ENCODE results near the gene ACTR10. TPM values are rescaled to one million over a fixed set of nuclear protein-coding genes. Genes with fewer than 3 reads are reported as not detected.
"Not testable (repeated sequence)": the region's sequence is repeated elsewhere in the genome, so short reads cannot be mapped to it uniquely, and the experiment has no call there.

The ACTR10 gene
- total and polyA plus RNA-seq, 12 donors: 49.0 to 167 (median 82.5) TPM

GRCh38 chr14:58244556-58245387, 44.8 kb downstream of the ACTR10 start, which contains the start of gene PSMA3:
PSMA3 (plus strand) TSS chr14:58244843; CDS start chr14:58244921, 78 bp downstream.
- no peak for TF ChIP-seq CTCF (IDR thresholded peaks at IDR 0.05)
- TF ChIP-seq POLR2A (IDR thresholded peaks at IDR 0.05): peak; percentile 79 to 92
- no peaks in the 10 kb centered on the region for H3K9me3 ChIP-seq (replicated peaks in 1 of 3)
- peak within 1 kb of the TSS; percentile 95 to 98 (median 97) for H3K27ac ChIP-seq
- no peaks in the 10 kb centered on the region for H3K27me3 ChIP-seq
- DNase-seq: peak; percentile 98 to 99 (median 98)
- H3K36me3 ChIP-seq (replicated peaks in 1 of 2): peaks cover 0 to 22% of the 10 kb centered on the region in 2 donors
- peaks cover 30 to 40% of the 10 kb centered on the region in 2 donors for H3K4me1 ChIP-seq (replicated peaks in 1 of 2)
- intact Hi-C loops (cut with DNase I): no loop called here
- peak within 1 kb of the TSS; percentile 73 to 93 (median 92) for H3K4me3 ChIP-seq
- 0 to 1% (median 1%) methylated on average over 27 to 50 of the region's 50 CpGs for WGBS, 4 donors

- intact Hi-C loops (cut with DNase I): no loop called here
- peaks cover 0 to 24% of the 10 kb centered on the region in 2 donors for H3K36me3 ChIP-seq (replicated peaks in 1 of 2)
- TF ChIP-seq CTCF (IDR thresholded peaks at IDR 0.05) (no peak), POLR2A (IDR thresholded peaks at IDR 0.05) (no peak)
- peak overlapping the region; percentile 73 to 93 (median 92) for H3K4me3 ChIP-seq
- H3K9me3 ChIP-seq (replicated peaks in 1 of 3): no peaks in the 10 kb centered on the region
- H3K27me3 ChIP-seq: no peaks in the 10 kb centered on the region
- H3K27ac ChIP-seq: peak overlapping the region; percentile 48 to 98 (median 97)
- WGBS, 4 donors: 0 to 2% (median 1%) methylated on average over 3 of the region's 3 CpGs
- no peak for DNase-seq
- H3K4me1 ChIP-seq (replicated peaks in 1 of 2): peaks cover 30 to 40% of the 10 kb centered on the region in 2 donors
These were observed 45.6 kb downstream of the ACTR10 start for GRCh38 chr14:58245562-58245961.

- TF ChIP-seq POLR2A (IDR thresholded peaks at IDR 0.05) (no peak), CTCF (IDR thresholded peaks at IDR 0.05) (no peak)
- peaks cover 22 to 29% of the 10 kb centered on the region in 2 donors for H3K4me1 ChIP-seq (replicated peaks in 1 of 2)
- no peak for DNase-seq
- 95 to 96% (median 96%) methylated on average over 8 of the region's 8 CpGs for WGBS, 4 donors
- intact Hi-C loops (cut with DNase I): no loop called here
- peaks cover 0 to 56% of the 10 kb centered on the region in 2 donors for H3K36me3 ChIP-seq (replicated peaks in 1 of 2)
- no peak overlapping the region for H3K27ac ChIP-seq
- H3K4me3 ChIP-seq: no peak overlapping the region
- no peaks in the 10 kb centered on the region for H3K27me3 ChIP-seq
- no peaks in the 10 kb centered on the region for H3K9me3 ChIP-seq (replicated peaks in 1 of 3)
These were observed 49.7 kb downstream of the ACTR10 start for GRCh38 chr14:58249611-58250010.

- intact Hi-C loops (cut with DNase I): no loop called here
- H3K9me3 ChIP-seq (replicated peaks in 1 of 3): no peaks in the 10 kb centered on the region
- no peak overlapping the region for H3K27ac ChIP-seq
- no peak for DNase-seq
- no peaks in the 10 kb centered on the region for H3K27me3 ChIP-seq
- H3K4me3 ChIP-seq: no peak overlapping the region
- H3K4me1 ChIP-seq (replicated peaks in 1 of 2): no peaks in the 10 kb centered on the region
- TF ChIP-seq POLR2A (IDR thresholded peaks at IDR 0.05) (no peak), CTCF (IDR thresholded peaks at IDR 0.05) (no peak)
- H3K36me3 ChIP-seq (replicated peaks in 1 of 2): peaks cover 0 to 61% of the 10 kb centered on the region in 2 donors
- 92 to 97% (median 96%) methylated on average over 4 of the region's 4 CpGs for WGBS, 4 donors
These were observed 58.2 kb downstream of the ACTR10 start for GRCh38 chr14:58258156-58258555.

- intact Hi-C loops (cut with DNase I); H3K4me3 ChIP-seq; H3K27ac ChIP-seq; H3K4me1 ChIP-seq (replicated peaks in 1 of 2); H3K27me3 ChIP-seq; H3K9me3 ChIP-seq (replicated peaks in 1 of 3); DNase-seq: not testable (repeated sequence)
- peaks cover 0 to 73% of the 10 kb centered on the region in 2 donors for H3K36me3 ChIP-seq (replicated peaks in 1 of 2)
- 96 to 97% (median 97%) methylated on average over 10 of the region's 10 CpGs for WGBS, 4 donors
These were observed 62.1 kb downstream of the ACTR10 start for GRCh38 chr14:58262005-58262404.
